ENCODE measurements around the gene FCHSD2.
A peak's percentile ranks its signal among the peaks of the same experiment; 100 is the strongest.
"Not testable (repeated sequence)": the region's sequence is repeated elsewhere in the genome, so short reads cannot be mapped to it uniquely, and the experiment has no call there.

Gene FCHSD2

DNA sequence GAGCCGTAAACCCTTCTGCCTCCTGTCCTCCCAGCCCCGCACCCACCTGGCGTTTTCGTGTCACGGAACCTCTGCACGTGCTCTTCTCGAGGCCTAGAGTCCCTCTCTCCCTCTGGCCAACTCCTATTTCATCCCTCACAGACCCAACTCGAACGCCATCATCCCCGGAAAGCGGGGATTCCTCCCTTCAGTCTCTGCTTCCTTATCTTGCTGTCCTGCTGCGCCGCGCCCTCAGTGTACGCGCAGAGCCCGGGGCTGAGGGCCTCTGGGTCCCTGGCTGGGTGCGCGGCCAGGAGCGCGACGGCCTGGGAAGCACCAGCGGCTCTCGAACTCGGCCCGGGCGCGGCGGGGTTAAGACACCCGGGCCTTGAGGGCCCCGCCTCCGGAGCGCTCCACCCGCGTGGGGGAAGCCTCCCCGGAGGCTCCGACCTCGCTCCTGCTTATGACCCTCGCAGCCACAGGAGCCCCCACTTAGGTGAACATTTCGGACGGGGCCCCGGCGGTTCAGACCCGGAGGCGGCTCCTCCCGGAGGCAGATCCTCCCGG, 328.3 kb downstream of the FCHSD2 start:
- POLR2A ChIA-PET = interaction anchor here (0.8 to 1.5 kb wide), 6 partner anchors 9 to 364 kb away, joined by 3 to 8 read pairs (median 4); partner anchors contain the start of gene STARD10
- DNase-seq (ENCODE audit: extremely low spot score) = peak; percentile 83
- CTCF ChIA-PET = interaction anchor here (0.7 to 11.8 kb wide), 21 partner anchors 9 to 365 kb away, joined by 3 to 83 read pairs (median 6); partner anchors contain the start of gene STARD10
- TF ChIP-seq, protein P1, sequence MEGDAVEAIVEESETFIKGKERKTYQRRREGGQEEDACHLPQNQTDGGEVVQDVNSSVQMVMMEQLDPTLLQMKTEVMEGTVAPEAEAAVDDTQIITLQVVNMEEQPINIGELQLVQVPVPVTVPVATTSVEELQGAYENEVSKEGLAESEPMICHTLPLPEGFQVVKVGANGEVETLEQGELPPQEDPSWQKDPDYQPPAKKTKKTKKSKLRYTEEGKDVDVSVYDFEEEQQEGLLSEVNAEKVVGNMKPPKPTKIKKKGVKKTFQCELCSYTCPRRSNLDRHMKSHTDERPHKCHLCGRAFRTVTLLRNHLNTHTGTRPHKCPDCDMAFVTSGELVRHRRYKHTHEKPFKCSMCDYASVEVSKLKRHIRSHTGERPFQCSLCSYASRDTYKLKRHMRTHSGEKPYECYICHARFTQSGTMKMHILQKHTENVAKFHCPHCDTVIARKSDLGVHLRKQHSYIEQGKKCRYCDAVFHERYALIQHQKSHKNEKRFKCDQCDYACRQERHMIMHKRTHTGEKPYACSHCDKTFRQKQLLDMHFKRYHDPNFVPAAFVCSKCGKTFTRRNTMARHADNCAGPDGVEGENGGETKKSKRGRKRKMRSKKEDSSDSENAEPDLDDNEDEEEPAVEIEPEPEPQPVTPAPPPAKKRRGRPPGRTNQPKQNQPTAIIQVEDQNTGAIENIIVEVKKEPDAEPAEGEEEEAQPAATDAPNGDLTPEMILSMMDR (IDR thresholded peaks at IDR 0.05; ENCODE audit: control extremely low read depth, extremely low read depth, low read depth, missing control alignments) = no peak

DNA sequence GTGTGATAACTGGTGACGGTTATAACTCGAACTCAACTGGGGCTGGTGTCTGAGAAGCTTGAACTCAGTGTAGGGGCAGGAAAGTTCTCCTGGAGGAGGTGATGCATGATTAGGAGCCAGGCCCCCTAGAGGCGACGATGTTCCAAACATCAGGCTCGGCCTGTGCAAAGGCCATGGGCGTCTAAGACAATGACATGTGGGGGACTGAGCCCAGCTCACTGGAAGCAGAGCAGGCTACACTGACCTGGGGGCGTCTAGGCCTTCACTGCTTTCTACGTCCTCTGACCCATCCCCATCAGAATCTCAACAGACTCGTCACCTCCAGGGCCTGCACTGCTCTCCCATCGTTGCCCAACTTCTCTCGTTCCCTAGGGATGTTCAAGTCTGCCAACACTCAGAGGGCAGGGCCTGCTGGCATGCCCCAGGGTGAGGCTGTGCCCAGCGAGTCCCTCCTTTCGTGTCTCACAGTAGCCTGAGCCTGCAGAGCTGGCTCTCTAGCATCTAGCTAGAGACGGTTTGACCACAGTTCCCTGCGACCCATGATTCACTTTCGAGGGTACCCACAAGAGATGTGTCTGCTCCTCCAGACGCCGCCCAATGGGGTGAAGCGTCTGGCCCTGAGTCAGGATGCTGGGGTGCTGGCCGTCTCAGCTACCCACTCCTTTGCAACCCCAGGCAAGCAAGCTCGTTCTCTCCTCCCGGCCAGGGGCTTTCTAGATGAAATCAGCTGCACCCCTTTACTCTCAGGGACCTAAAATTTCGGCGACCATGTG, 329.0 kb downstream of the FCHSD2 start:
- peak; percentile 77 for DNase-seq (ENCODE audit: extremely low spot score)
- CTCF ChIA-PET = interaction anchor here (0.6 to 11.8 kb wide), 27 partner anchors 10 to 424 kb away, joined by 3 to 83 read pairs (median 6); partner anchors contain the start of gene STARD10

DNA sequence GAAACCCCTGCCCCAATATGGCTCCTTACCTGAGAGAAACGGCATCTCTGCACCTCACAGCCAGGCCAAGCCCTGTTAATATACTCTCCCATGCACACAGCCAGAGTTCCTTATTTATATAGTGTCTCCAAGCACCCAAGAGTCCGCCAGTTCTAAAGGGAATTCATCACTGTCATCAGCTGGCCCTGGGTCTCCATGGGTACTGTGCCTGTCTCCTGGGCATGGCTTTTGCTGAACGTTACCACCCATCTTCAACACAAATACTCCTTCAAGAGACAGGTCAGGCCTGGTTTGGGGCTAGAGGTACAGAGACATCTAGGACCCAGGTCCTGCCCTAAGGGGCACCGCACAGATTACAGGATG, 329.5 kb downstream of the FCHSD2 start:
- TF ChIP-seq, protein P1 (IDR thresholded peaks at IDR 0.05; ENCODE audit: control extremely low read depth, extremely low read depth, low read depth, missing control alignments) = no peak
- no peak for DNase-seq (ENCODE audit: extremely low spot score)
- POLR2A ChIA-PET = interaction anchor here (0.6 to 1.5 kb wide), 6 partner anchors 10 to 363 kb away, joined by 3 to 8 read pairs (median 5); partner anchors contain the start of gene STARD10
- CTCF ChIA-PET = interaction anchor here (0.6 to 11.8 kb wide), 22 partner anchors 10 to 366 kb away, joined by 3 to 83 read pairs (median 6); partner anchors contain the start of gene STARD10

More for the DNA sequence above, 329.0 kb downstream of the FCHSD2 start:
- TF ChIP-seq, protein P1 (IDR thresholded peaks at IDR 0.05; ENCODE audit: control extremely low read depth, extremely low read depth, low read depth, missing control alignments) = peak; percentile 70
- POLR2A ChIA-PET = interaction anchor here (0.6 to 1.5 kb wide), 8 partner anchors 9 to 365 kb away, joined by 3 to 8 read pairs (median 4); partner anchors contain the start of gene STARD10

DNA sequence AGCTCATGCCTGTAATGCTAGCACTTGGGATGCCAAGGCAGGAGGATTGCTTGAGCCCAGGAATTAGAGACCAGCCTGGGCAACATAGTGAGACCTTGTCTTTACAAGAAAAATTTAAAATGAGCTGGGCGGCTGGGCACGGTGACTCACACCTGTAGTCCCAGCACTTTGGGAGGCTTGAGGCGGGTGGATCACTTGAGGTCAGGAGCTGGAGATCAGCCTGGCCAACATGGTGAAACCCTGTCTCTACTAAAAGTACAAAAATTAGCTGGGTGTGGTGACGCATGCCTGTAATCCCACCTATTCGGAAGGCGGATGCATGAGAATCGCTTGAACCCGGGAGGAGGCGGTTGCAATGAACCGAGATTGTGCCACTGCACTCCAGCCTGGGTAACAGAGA, 330.4 kb downstream of the FCHSD2 start:
- not testable (repeated sequence) for DNase-seq (ENCODE audit: extremely low spot score)
- ChIA-PET CTCF (interaction anchor here (0.8 to 11.8 kb wide), 8 partner anchors 9 to 374 kb away, joined by 3 to 83 read pairs (median 13); partner anchors contain the start of gene STARD10), POLR2A (interaction anchor here (0.6 kb wide), 1 partner anchor 324 kb away, joined by 4 read pairs; no protein-coding TSS in a partner anchor)

DNA sequence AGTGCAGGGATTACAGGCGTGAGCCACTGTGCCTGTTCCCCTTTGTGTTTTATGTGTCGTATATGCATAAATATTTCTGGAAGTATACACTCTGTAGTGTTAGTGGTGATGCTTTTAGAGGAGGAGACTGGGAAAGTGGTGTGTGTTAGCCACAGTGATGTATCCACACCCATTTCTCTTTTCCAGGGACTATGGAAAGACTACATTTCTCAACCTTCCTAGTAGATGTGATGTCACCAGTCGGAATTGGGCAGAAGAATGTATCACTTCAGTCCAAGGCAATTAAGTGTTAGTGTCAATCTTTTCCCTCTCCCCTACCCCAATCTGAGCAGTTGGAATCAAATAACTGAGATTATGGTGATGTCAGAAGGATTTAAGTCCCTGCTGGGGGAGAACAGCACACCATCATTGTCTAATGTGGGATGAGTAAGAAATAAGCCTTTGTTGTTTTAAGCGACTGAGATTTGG, 333.8 kb downstream of the FCHSD2 start:
- DNase-seq (ENCODE audit: extremely low spot score) = no peak
- TF ChIP-seq, protein P1 (IDR thresholded peaks at IDR 0.05; ENCODE audit: control extremely low read depth, extremely low read depth, low read depth, missing control alignments) = no peak
- CTCF ChIA-PET = interaction anchor here (7.2 kb wide), 1 partner anchor 14 kb away, joined by 76 read pairs; the partner anchor contains the start of gene STARD10
- POLR2A ChIA-PET = no interaction called here

DNA sequence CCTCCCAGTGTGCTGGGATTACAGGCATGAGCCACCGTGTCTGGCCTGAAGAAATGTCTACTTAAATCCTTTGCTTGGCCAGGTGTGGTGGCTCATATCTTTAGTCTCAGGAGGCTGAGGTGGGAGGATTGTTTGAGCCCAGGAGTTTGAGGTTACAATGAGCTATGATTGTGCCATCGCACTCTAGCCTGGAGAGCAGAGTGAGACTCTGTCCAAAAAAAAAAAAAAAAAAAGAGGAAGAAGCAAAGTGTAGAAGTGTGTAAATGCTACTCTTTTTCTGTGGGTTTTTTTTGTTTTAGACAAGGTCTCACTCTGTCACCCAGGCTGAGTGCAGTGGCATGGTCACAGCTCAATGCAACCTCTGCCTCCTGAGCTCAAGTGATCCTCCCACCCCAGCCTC, 334.3 kb downstream of the FCHSD2 start:
- ChIA-PET CTCF (interaction anchor here (0.8 to 7.2 kb wide), 3 partner anchors 14 to 31 kb away, joined by 3 to 76 read pairs (median 6); partner anchors contain the start of gene STARD10), POLR2A (no interaction called here)
- TF ChIP-seq, protein P1 (IDR thresholded peaks at IDR 0.05; ENCODE audit: control extremely low read depth, extremely low read depth, low read depth, missing control alignments) = no peak
- DNase-seq (ENCODE audit: extremely low spot score) = no peak

Measured in GM10248 (cell line).